Measurements from ENCODE around the gene CLEC2A. TPM values are rescaled to one million over a fixed set of nuclear protein-coding genes. Genes with fewer than 3 reads are reported as not detected.

Gene CLEC2A, protein sequence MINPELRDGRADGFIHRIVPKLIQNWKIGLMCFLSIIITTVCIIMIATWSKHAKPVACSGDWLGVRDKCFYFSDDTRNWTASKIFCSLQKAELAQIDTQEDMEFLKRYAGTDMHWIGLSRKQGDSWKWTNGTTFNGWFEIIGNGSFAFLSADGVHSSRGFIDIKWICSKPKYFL
- total RNA-seq, result not detected in 2 replicates
- not detected in 2 replicates for polyA plus RNA-seq
- polyA plus RNA-seq (2011; cell fraction: cytosol; rRNA removed), result not detected in 2 replicates
- not detected in 2 replicates for polyA plus RNA-seq (2011; cell fraction: nucleus; rRNA removed)
- not detected in 2 replicates for polyA plus RNA-seq (2012)
- not detected in 2 replicates for polyA minus RNA-seq
- not detected for polyA minus RNA-seq (2011; cell fraction: cytosol; rRNA and poly(A)+ RNA removed)
- not detected in 2 replicates for polyA minus RNA-seq (2011; cell fraction: nucleus; rRNA and poly(A)+ RNA removed)
- Bru-seq, nascent RNA, result not detected
- percentile 22 among the genes with signal in this experiment for BruChase-seq, experiment 1, labeled RNA remaining after a 6-hour chase
- BruChase-seq, experiment 2, labeled RNA remaining after a 2-hour chase, result percentile 15 among the genes with signal in this experiment
- long read RNA-seq, result 0 reads

GRCh38 chr12:9932270-9932669 is at the start of gene CLEC2A:
Gene CLEC2A (minus strand): TSS chr12:9932370. CDS start chr12:9932329, 41 bp downstream.
- BruUV-seq (replicated peaks), result no TSS peak
- intact Hi-C loops (cut with micrococcal nuclease), result no loop called here
- ChIA-PET CTCF (interaction anchor here (1.2 to 3.3 kb wide), 3 partner anchors 8 to 181 kb away, joined by 6 to 12 read pairs (median 9); no protein-coding TSS in a partner anchor), POLR2A (no interaction called here)
- TF ChIP-seq MYC (IDR thresholded peaks at IDR 0.05; ENCODE audit: low read depth, low read length) (no peak), POLR2A (IDR thresholded peaks at IDR 0.05; ENCODE audit: low read depth, low read length) (no peak), CTCF (IDR thresholded peaks at IDR 0.05; ENCODE audit: extremely low read depth in 1 of 2, insufficient read depth in 1 of 2, low read depth in 1 of 2, low read length in 2 of 2) (no peak)
- no peak within 1 kb of the TSS for H3K27ac ChIP-seq (ENCODE audit: insufficient read depth, low read depth, low read length)
- no peaks in the 10 kb centered on the region for H3K9me1 ChIP-seq (replicated peaks; ENCODE audit: control insufficient read depth, extremely low read depth, insufficient read depth, low read length)
- H3K79me2 ChIP-seq (ENCODE audit: control insufficient read depth, insufficient read depth, low read length), result no peaks in the 10 kb centered on the region
- no peak within 1 kb of the TSS for H2AFZ ChIP-seq (ENCODE audit: low read depth, low read length)
- dilution Hi-C loops (cut with MboI; ENCODE audit: extremely low pct_ligation_motif_present, low sequenced_read_pairs), result no loop called here
- FAIRE-seq, result no peak
- H3K27me3 ChIP-seq (ENCODE audit: control insufficient read depth in 2 of 2, insufficient read depth in 2 of 2, low read length in 2 of 2), result no peaks in the 10 kb centered on the region
- no peak within 1 kb of the TSS for H3K4me3 ChIP-seq (replicated peaks in 1 of 3; ENCODE audit: insufficient read depth in 1 of 3, low read depth in 1 of 3, low read length in 3 of 3)
- no peaks in the 10 kb centered on the region for H4K20me1 ChIP-seq (replicated peaks; ENCODE audit: control insufficient read depth, extremely low read depth, insufficient read depth, low read length)
- no peaks in the 10 kb centered on the region for H3K4me1 ChIP-seq (ENCODE audit: control insufficient read depth, extremely low read depth, insufficient read depth, low read length)
- no peak for DNase-seq (ENCODE audit: low read depth, low spot score)
- no peak within 1 kb of the TSS for H3K4me2 ChIP-seq (ENCODE audit: insufficient read depth, low read length)
- no peaks in the 10 kb centered on the region for H3K9me3 ChIP-seq (replicated peaks; ENCODE audit: control insufficient read depth, insufficient read depth, low read length)
- no peaks in the 10 kb centered on the region for H3K36me3 ChIP-seq (ENCODE audit: control insufficient read depth in 2 of 2, extremely low read depth in 1 of 2, insufficient read depth in 2 of 2, low read length in 2 of 2)
- no peak within 1 kb of the TSS for H3K9ac ChIP-seq (replicated peaks; ENCODE audit: extremely low read depth, insufficient read depth, low read length)

DNA sequence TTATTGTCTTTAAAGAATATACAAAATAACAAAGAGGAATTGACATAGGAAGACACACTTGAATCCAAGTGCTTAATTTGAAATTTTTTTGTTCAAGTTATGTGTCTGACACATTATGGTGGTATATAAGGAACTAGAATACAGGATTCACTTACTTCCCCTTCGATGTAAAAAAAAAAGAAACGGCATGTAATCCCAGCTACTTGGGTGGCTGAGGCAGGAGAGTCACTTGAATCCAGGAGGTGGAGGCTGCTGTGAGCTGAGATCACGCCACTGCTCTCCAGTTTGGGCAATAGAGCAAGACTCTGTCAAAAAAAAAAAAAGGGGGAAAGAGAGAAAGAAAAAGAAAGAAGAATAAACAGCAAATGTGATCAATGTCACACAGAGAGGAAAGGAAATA is 48.0 kb upstream of the CLEC2A start:
- no peak overlapping the region for H3K27ac ChIP-seq (ENCODE audit: insufficient read depth, low read depth, low read length)
- no TSS peak for BruUV-seq (replicated peaks)
- H3K4me1 ChIP-seq (ENCODE audit: control insufficient read depth, extremely low read depth, insufficient read depth, low read length), result no peaks in the 10 kb centered on the region
- no peaks in the 10 kb centered on the region for H4K20me1 ChIP-seq (replicated peaks; ENCODE audit: control insufficient read depth, extremely low read depth, insufficient read depth, low read length)
- dilution Hi-C loops (cut with MboI; ENCODE audit: extremely low pct_ligation_motif_present, low sequenced_read_pairs), result no loop called here
- H3K9me1 ChIP-seq (replicated peaks; ENCODE audit: control insufficient read depth, extremely low read depth, insufficient read depth, low read length), result no peaks in the 10 kb centered on the region
- H2AFZ ChIP-seq (ENCODE audit: low read depth, low read length), result no peak overlapping the region
- H3K36me3 ChIP-seq (ENCODE audit: control insufficient read depth in 2 of 2, extremely low read depth in 1 of 2, insufficient read depth in 2 of 2, low read length in 2 of 2), result no peaks in the 10 kb centered on the region
- no peak overlapping the region for H3K4me3 ChIP-seq (replicated peaks in 1 of 3; ENCODE audit: insufficient read depth in 1 of 3, low read depth in 1 of 3, low read length in 3 of 3)
- H3K79me2 ChIP-seq (ENCODE audit: control insufficient read depth, insufficient read depth, low read length), result no peaks in the 10 kb centered on the region
- intact Hi-C loops (cut with micrococcal nuclease), result no loop called here
- H3K4me2 ChIP-seq (ENCODE audit: insufficient read depth, low read length), result no peak overlapping the region
- peaks cover 0 to 3% of the 10 kb centered on the region in 2 experiments for H3K27me3 ChIP-seq (ENCODE audit: control insufficient read depth in 2 of 2, insufficient read depth in 2 of 2, low read length in 2 of 2)
- H3K9ac ChIP-seq (replicated peaks; ENCODE audit: extremely low read depth, insufficient read depth, low read length), result no peak overlapping the region
- ChIA-PET POLR2A (no interaction called here), CTCF (interaction anchor here (2.4 kb wide), 1 partner anchor 10 kb away, joined by 5 read pairs; no protein-coding TSS in a partner anchor)
- no peak for TF ChIP-seq FOS (IDR thresholded peaks at IDR 0.05; ENCODE audit: borderline replicate concordance, insufficient read depth, low read length)
- TF ChIP-seq EZH2 (IDR thresholded peaks at IDR 0.05; ENCODE audit: borderline replicate concordance, low read depth, low read length, severe bottlenecking), result no peak
- TF ChIP-seq MYC (IDR thresholded peaks at IDR 0.05; ENCODE audit: low read depth, low read length), result no peak
- TF ChIP-seq POLR2AphosphoS5 (IDR thresholded peaks at IDR 0.05; ENCODE audit: insufficient read depth, low read depth, low read length), result no peak
- TF ChIP-seq POLR2A (IDR thresholded peaks at IDR 0.05; ENCODE audit: low read depth, low read length), result no peak
- no peak for DNase-seq (ENCODE audit: low read depth, low spot score)
- no peaks in the 10 kb centered on the region for H3K9me3 ChIP-seq (replicated peaks; ENCODE audit: control insufficient read depth, insufficient read depth, low read length)
- FAIRE-seq, result no peak
